ENCODE data around the gene NFATC2.
A peak's percentile ranks its signal among the peaks of the same experiment; 100 is the strongest.

The NFATC2 gene

GRCh38 chr20:51368461-51369211 is 173.9 kb downstream of the NFATC2 start:
- no peak for ATAC-seq
- TF ChIP-seq ZNF565 (CRISPR knock-in tag; conservative IDR thresholded peaks at IDR 0.05; ENCODE audit: low read depth) = no peak
- TF ChIP-seq, protein P1, sequence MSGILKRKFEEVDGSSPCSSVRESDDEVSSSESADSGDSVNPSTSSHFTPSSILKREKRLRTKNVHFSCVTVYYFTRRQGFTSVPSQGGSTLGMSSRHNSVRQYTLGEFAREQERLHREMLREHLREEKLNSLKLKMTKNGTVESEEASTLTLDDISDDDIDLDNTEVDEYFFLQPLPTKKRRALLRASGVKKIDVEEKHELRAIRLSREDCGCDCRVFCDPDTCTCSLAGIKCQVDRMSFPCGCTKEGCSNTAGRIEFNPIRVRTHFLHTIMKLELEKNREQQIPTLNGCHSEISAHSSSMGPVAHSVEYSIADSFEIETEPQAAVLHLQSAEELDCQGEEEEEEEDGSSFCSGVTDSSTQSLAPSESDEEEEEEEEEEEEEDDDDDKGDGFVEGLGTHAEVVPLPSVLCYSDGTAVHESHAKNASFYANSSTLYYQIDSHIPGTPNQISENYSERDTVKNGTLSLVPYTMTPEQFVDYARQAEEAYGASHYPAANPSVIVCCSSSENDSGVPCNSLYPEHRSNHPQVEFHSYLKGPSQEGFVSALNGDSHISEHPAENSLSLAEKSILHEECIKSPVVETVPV (CRISPR knock-in tag; IDR thresholded peaks at IDR 0.05) = no peak
- no peak for TF ChIP-seq BACH2 (CRISPR knock-in tag; IDR thresholded peaks at IDR 0.05; ENCODE audit: borderline replicate concordance)
- TF ChIP-seq ESRRG (CRISPR knock-in tag; IDR thresholded peaks at IDR 0.05) = no peak
- no peak for TF ChIP-seq ISL1 (CRISPR knock-in tag; IDR thresholded peaks at IDR 0.05)

- 0 out of 2 replicates have a peak, but pooled peaks have one; percentile 9 for TF ChIP-seq POU6F1 (CRISPR knock-in tag; IDR thresholded peaks at IDR 0.05; ENCODE audit: borderline replicate concordance, low read depth)
- 0 out of 2 replicates have a peak, but pooled peaks have one; percentile 9 for TF ChIP-seq CSDC2 (CRISPR knock-in tag; IDR thresholded peaks at IDR 0.05)
- TF ChIP-seq BACH2 (CRISPR knock-in tag; IDR thresholded peaks at IDR 0.05; ENCODE audit: borderline replicate concordance) = no peak
- peak; percentile 31; the same call in 1 of the 2 replicates for TF ChIP-seq ZFP3 (CRISPR knock-in tag; IDR thresholded peaks at IDR 0.05)
- peak; percentile 95 for ATAC-seq
Observed at GRCh38 chr20:51366155-51366886, 176.2 kb downstream of the NFATC2 start.

DNA sequence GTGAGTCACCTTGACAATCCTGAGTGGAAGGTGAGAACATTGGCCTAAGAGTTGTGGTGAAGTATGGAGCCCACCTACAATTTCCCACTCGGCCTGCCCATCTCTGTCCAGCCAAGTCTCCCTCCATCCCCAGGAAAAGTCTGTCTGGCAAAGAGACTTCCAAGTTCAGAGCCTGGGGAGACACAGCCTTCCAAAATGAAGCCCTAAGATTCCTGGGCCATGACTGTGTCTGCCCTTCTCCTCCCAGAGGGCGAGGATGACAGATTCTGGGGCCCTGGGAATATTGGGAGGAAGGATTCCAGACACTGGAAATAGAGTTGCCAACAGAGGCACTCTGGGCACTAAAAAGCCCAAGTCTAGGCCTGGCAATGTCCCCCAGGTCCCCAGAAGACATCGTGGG is 176.8 kb downstream of the NFATC2 start:
- TF ChIP-seq CSDC2 (CRISPR knock-in tag; IDR thresholded peaks at IDR 0.05) (peak; percentile 78; the same call in 1 of the 2 replicates), BACH2 (CRISPR knock-in tag; IDR thresholded peaks at IDR 0.05; ENCODE audit: borderline replicate concordance) (no peak), ZFP30 (CRISPR knock-in tag; IDR thresholded peaks at IDR 0.05) (no peak)
- ATAC-seq = peak; percentile 59

DNA sequence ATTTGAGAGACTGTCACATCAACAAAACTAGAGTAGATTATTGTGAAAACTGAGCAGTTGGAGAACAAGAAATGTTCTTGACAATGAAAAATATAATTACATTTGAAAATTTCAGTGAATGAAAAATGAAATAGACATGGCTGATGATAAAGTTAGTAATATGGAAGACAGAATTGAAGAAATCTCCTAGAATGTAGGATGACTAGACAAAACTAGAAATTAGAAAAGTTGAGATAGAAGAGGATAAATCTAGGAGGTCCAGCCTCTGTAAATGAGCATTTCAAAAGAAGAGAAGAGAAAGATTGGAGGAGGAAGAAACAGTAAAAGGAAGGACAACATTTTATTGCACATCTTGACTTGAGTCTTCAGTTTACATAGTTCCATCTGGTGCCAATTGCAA is 178.7 kb downstream of the NFATC2 start:
- ATAC-seq = no peak
- peak; percentile 50; the same call in 1 of the 2 replicates for TF ChIP-seq ZFP30 (CRISPR knock-in tag; IDR thresholded peaks at IDR 0.05)
- no peak for TF ChIP-seq ARNTL (CRISPR knock-in tag; IDR thresholded peaks at IDR 0.05; ENCODE audit: borderline replicate concordance, low read depth)
- TF ChIP-seq, protein P1 (CRISPR knock-in tag; IDR thresholded peaks at IDR 0.05) = no peak
- no peak for TF ChIP-seq TOX (CRISPR knock-in tag; IDR thresholded peaks at IDR 0.05; ENCODE audit: borderline replicate concordance)

DNA sequence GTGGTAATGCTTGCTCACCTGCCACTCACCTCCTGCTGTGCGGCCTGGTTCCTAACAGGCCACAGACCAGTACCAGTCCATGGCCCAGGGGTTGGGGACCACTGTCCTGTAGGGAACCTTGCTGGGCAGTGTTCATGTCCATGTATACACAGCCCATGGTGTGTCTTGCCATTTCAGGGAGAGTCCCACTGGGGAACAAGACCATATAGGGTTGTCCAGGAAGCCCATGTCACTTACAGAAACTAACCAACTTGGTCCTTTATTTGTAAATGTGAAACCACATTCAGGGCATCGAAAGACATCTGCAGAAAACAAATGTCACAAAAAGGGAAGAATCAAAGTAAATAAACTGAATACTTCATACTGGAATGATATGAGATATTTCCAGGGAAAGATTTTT is 179.1 kb downstream of the NFATC2 start:
- no peak for TF ChIP-seq RARB (CRISPR knock-in tag; IDR thresholded peaks at IDR 0.05)
- no peak for TF ChIP-seq SNAI2 (CRISPR knock-in tag; IDR thresholded peaks at IDR 0.05)
- TF ChIP-seq ZNF8 (CRISPR knock-in tag; IDR thresholded peaks at IDR 0.05) = no peak
- TF ChIP-seq, protein P2, sequence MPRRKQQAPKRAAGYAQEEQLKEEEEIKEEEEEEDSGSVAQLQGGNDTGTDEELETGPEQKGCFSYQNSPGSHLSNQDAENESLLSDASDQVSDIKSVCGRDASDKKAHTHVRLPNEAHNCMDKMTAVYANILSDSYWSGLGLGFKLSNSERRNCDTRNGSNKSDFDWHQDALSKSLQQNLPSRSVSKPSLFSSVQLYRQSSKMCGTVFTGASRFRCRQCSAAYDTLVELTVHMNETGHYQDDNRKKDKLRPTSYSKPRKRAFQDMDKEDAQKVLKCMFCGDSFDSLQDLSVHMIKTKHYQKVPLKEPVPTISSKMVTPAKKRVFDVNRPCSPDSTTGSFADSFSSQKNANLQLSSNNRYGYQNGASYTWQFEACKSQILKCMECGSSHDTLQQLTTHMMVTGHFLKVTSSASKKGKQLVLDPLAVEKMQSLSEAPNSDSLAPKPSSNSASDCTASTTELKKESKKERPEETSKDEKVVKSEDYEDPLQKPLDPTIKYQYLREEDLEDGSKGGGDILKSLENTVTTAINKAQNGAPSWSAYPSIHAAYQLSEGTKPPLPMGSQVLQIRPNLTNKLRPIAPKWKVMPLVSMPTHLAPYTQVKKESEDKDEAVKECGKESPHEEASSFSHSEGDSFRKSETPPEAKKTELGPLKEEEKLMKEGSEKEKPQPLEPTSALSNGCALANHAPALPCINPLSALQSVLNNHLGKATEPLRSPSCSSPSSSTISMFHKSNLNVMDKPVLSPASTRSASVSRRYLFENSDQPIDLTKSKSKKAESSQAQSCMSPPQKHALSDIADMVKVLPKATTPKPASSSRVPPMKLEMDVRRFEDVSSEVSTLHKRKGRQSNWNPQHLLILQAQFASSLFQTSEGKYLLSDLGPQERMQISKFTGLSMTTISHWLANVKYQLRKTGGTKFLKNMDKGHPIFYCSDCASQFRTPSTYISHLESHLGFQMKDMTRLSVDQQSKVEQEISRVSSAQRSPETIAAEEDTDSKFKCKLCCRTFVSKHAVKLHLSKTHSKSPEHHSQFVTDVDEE (CRISPR knock-in tag; IDR thresholded peaks at IDR 0.05) = no peak
- TF ChIP-seq PATZ1 (CRISPR knock-in tag; IDR thresholded peaks at IDR 0.05; ENCODE audit: borderline replicate concordance) = no peak
- TF ChIP-seq TCF4 (CRISPR knock-in tag; IDR thresholded peaks at IDR 0.05; ENCODE audit: borderline replicate concordance) = no peak
- TF ChIP-seq POU6F1 (CRISPR knock-in tag; IDR thresholded peaks at IDR 0.05; ENCODE audit: borderline replicate concordance, low read depth) = no peak
- no peak for TF ChIP-seq PPARA (CRISPR knock-in tag; IDR thresholded peaks at IDR 0.05; ENCODE audit: borderline replicate concordance)
- TF ChIP-seq OSR1 (CRISPR knock-in tag; IDR thresholded peaks at IDR 0.05) = no peak
- no peak for TF ChIP-seq ESRRG (CRISPR knock-in tag; IDR thresholded peaks at IDR 0.05)
- TF ChIP-seq CSDC2 (CRISPR knock-in tag; IDR thresholded peaks at IDR 0.05) = no peak
- no peak for TF ChIP-seq GLIS3 (CRISPR knock-in tag; IDR thresholded peaks at IDR 0.05)
- no peak for TF ChIP-seq ZNF565 (CRISPR knock-in tag; conservative IDR thresholded peaks at IDR 0.05; ENCODE audit: low read depth)
- TF ChIP-seq ZC3H10 (CRISPR knock-in tag; IDR thresholded peaks at IDR 0.05) = no peak
- no peak for TF ChIP-seq ISL1 (CRISPR knock-in tag; IDR thresholded peaks at IDR 0.05)
- no peak for TF ChIP-seq ZFP3 (CRISPR knock-in tag; IDR thresholded peaks at IDR 0.05)
- ATAC-seq = no peak
